Endothelial cell of hepatic sinusoid (primary cell): ENCODE results near the gene RAB3A.

Experiments
- in situ Hi-C: cut with HindIII; loops from 2 replicates; pipeline ENCODE4 v1.10.0; 2017; ENCODE audit warnings: low sequenced_read_pairs

RAB3A gene, protein sequence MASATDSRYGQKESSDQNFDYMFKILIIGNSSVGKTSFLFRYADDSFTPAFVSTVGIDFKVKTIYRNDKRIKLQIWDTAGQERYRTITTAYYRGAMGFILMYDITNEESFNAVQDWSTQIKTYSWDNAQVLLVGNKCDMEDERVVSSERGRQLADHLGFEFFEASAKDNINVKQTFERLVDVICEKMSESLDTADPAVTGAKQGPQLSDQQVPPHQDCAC

GRCh38 chr19:18203863-18204393 lies at the start of gene RAB3A:
TSS of gene RAB3A (minus strand) at chr19:18204042. CDS start at chr19:18202740, 1,302 bp downstream.
- in situ Hi-C loops = no loop called here

DNA sequence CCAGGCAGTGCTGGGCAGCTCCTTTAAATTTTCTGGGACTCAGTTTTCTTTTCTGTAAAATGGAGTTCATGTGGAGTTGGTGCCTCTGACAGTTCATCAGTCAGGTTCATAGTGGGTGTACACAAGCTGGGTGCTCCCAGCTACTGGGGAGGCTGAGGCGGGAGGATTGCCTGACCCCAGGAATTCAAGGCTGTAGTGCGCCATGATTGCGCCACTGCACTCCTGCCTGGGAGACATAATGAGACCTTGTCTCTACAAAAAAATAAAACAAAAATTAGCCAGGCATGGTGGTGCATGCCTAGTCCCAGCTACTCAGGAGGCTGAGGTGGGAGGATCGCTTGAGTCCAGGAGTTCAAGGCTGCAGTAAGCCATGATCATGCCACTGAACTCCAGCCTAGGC lies 49.3 kb upstream of the RAB3A start:
- in situ Hi-C loops = no loop called here

DNA sequence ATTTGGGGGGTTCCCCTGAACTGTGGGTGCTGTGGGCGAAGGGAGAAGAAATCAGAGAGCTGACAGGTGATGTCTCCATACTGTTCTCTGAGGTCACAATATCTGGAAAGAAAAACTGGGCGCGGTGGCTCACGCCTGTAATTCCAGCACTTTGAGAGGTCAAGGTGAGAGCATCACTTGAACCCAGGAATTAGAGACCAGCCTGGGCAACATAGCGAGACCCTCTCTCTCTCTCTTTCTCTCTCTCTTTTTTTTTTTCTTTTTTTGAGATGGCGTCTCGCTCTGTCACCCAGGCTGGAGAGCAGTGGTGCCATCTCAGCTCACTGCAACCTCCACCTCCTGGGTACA lies 48.5 kb upstream of the RAB3A start:
- in situ Hi-C loops = no loop called here

- in situ Hi-C loops = no loop called here
Measured at GRCh38 chr19:18251587-18252369, 47.9 kb upstream of the RAB3A start.

DNA sequence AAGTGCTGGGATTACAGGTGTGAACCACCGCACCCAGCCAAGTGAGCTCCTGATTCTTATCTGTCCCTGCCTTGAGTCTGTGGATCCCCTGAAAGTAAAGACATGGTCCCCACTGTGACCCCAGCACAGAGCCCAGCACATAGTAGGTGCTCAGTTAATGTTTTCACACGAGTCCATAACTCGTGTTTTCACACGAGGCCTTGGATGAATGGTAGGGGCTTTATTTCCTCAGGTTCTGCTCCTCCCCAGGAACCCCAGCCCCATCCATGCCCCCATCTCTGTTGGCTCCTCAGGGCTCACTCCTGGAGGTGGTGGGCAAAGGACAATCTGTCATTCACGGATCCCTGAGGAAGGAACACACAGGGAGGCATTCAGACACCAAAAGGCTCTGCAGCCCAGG lies 46.0 kb upstream of the RAB3A start:
- in situ Hi-C loops = no loop called here

DNA sequence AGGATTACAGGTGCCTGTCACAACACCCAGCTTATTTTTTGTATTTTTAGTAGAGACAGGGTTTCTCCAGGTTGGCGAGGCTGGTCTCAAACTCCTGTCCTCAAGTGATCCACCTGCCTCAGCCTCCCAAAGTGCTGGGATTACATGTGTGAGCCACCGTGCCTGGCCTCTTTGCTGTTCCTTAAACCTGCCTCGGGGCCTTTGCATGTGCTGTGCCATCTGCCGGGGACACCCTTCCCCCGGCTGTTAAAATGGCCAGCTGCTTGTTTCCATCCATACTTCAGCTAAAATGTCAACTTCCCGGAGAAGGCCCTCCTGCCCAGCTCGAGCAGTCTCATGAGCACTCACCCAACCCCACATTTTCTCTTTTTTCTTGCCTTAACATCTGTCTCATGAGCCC lies 41.5 kb upstream of the RAB3A start:
- in situ Hi-C loops = no loop called here

DNA sequence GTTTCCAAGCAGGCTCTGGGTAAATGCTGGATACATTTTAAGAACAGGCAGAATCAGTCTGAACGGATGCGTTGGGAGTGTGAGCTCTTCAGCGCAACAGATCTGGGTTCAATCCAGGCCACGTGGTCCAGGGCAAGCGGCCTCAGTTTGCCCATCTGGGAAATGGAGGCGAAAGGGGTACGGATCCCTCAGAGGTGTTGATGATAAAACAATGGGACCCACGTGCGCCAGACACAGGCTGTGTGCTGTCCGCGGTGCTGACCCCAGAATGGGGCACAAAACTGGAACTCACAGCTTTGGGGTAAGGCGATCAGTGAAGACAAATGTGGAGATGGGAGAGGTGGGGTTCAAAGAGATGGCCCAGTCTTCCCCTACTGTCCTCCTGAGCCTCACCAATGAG lies 35.5 kb upstream of the RAB3A start:
- in situ Hi-C loops = no loop called here

- in situ Hi-C loops = no loop called here
Measured at GRCh38 chr19:18234194-18234593, 30.4 kb upstream of the RAB3A start.

DNA sequence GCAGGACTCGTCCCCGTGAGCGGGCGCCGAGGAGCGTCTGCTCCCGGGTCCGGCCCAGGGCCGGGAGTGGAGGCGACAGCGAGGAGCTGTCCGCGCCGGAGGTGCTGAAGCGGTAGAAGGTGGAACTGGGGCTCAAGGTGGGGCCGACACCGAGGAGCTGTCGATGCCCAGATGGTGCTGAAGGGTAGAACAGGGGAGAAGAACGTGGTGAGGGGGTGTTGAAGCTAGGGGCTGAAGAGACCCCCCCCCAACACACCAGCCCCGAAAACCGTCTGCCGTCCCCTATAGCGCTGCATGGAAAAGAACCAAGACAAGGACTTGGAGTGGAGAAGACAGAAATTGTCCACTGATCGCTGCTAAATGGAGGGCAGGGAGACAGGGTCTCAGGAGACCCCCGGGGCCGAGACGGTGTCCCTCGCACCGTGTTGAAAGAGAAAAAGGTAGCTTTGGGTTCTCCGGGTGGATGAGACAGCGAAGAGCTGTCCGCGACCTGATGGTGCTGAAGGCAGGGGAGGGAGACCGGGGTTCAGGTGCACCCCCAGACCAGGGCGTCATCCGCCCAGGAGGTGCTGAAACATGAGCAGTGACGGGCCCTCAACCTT lies 29.5 kb upstream of the RAB3A start:
- in situ Hi-C loops = no loop called here

GRCh38 chr19:18232540-18233223 lies 28.8 kb upstream of the RAB3A start:
- in situ Hi-C loops = no loop called here

DNA sequence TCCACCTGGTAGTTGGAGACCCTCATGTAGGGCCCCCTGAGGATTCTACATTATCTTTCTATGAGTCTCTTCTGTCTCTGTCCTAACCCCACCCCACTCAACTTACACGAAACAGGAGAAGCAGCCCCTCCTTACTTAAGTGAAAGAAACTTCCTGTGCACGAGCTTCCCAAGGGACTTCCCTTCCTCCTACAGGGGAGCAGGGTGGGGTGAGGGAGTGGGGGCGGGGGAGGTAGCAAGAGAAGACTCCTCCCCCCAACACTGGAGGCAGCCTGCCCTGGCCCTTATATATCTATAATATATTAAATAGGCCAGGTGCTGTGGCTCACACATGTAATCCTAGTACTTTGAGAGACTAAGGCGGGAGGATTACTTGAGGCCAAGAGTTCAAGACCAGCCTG lies 27.9 kb upstream of the RAB3A start:
- in situ Hi-C loops = no loop called here

DNA sequence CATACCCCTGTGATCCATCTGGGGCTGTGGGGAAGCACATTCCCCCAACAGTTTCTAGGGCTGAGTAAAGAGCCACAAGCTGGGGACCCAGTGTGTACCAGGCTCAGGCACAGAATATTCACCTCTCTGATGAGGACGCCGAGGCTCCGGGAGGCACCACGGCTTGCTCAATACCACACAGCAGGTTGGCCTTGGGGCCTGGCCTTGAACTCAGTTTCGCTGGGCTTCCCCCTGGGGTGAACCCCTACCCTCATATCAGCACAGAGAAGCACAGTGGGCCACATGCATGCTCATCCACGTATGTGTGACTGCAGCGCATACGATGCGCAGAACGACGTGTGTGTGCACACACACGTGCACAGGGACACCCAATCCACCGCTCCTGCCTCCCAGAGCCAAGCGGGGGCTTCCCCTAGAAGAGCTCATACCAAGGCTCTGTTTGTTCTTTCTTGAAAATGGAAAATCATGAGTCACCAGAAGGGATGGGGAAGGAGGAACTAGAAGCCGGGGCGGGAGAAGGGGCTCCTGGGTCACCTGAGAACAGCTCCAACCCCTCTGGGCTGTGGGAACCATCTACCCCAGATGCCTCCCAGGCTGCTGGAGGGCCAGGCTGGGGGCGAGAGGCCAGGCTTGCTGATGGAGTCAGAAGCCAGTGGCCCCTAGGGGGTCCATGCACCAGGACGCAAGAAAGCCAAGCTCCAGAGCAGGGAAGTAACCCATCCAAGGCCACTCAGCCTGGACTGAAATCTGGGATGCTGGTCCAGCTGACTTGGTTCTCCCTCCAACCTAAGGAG lies 27.3 kb upstream of the RAB3A start:
- in situ Hi-C loops = no loop called here

DNA sequence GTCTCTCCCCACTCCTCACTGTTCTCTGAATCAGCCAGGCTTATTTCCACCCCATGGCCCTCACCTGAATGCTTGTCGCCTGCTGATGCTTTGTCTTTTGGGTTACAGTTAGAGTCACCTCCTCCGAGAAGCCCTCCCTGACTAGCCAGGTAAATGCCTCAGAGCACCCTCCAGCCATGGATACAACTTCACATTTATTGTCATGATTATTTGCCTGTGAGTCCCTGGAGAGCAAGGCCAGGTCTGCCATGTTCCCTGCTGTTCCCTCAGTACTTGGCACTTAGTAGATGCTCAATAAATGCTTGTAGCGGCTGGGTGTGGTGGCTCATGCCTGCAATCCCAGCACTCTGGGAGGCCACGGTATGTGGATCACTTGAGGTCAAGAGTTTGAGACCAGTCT lies 26.1 kb upstream of the RAB3A start:
- in situ Hi-C loops = loop anchor here (5.0 kb wide), 1 partner anchor 48 kb away; no protein-coding TSS in a partner anchor

DNA sequence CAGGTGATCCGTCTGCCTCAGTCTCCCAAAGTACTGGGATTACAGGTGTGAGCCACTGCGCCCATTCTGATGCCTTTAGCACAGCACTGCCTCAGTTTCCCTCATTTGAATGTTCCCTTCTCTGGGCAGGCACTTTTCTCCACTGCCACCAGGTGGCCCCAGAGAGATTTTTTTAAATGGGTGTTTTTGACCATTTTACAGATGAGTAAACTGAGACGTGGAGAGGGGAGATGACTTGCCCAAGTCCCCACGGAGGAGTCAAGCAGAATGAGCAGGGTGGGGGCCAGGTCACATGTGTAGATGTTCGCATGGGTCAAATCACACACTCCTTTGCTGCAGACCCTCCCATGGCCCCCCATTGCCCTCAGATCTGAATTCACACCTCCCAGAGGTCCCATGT lies 25.6 kb upstream of the RAB3A start:
- in situ Hi-C loops = loop anchor here (5.0 kb wide), 1 partner anchor 47 kb away; no protein-coding TSS in a partner anchor

GRCh38 chr19:18227781-18228271 lies 24.0 kb upstream of the RAB3A start:
- in situ Hi-C loops = loop anchor here (5.0 kb wide), 1 partner anchor 46 kb away; no protein-coding TSS in a partner anchor

- in situ Hi-C loops = loop anchor here (5.0 kb wide), 1 partner anchor 45 kb away; no protein-coding TSS in a partner anchor
Measured at GRCh38 chr19:18226956-18227780, 23.3 kb upstream of the RAB3A start.

DNA sequence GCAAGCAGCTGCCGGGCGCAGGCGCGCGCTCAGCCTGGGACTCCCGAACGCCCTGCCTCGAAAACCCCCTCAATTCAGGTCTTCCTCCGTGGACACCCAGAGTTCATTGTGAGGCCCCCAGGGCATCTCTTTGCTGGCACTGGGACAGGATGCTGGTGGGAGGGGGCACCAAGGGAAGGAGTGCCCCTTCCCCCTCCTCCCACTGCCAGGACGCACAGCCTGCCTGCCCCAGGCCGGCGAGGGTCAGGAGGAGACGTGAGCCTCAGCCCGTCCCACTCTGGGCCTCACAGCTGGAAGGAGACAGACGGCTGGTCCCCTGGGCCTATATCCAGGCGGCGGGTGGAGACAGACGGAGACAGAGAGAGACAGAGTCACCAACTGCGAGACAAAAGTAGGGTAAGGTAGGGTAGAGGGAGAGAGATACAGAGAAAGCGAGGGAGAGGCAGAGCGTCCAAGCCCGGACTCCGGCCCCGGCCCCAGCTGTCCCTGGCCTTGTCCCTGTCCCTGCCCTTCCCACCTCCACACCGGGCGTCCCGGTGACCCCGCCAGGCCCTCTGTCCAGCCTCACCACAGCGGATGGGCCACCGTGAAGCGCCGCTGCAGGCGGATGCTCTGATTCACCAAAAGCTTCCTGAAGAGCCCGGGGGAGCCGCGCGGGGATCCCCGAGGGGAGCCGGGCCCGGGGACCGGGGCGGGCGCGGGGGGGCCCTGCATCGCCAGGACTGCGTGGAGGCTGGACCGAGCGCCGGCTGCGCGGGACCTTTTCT lies 22.0 kb upstream of the RAB3A start, which contains the start of gene PDE4C:
Gene PDE4C (minus strand): TSS at position 737 of the 767 bp plus-strand sequence. CDS start 23 bp downstream, at position 714.
- in situ Hi-C loops = loop anchor here (5.0 kb wide), 1 partner anchor 44 kb away; no protein-coding TSS in a partner anchor

DNA sequence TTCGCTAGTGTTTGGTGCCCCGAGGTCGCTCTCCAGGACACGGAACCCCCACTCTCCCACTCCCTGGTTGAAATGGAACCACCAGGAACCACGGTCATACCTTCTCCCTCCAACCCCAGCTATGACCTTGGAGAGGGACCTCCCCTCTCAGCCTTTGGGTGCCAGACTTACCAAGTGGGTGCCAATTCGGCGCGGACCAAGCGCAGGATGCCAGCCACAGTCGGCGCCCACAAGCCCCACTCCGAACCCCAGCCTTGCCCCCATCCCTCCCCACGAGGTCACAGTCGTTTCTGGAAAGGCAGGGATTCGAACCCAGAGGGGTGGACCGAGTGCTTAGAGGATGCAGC lies 21.5 kb upstream of the RAB3A start:
- in situ Hi-C loops = loop anchor here (5.0 kb wide), 1 partner anchor 43 kb away; no protein-coding TSS in a partner anchor
